A549 (cell line): Measurements from ENCODE around the gene HDLBP.

Experiments used
- BCL3 ChIP-seq: fragments of >200 bp; sonication (Bioruptor Twin); formaldehyde crosslinking; IDR thresholded peaks from 3 replicates; pipeline ENCODE4 v1.6.1; 2016
- CEBPB ChIP-seq, 2 experiments: fragments of >200 bp in 1 of 2; sonication (Bioruptor Twin) in 1 of 2; formaldehyde crosslinking in 1 of 2; IDR thresholded peaks; 2 replicates each; pipeline ENCODE4 v1.6.1; 2012 to 2016
- MAZ ChIP-seq: fragments of 150-350 bp; IDR thresholded peaks from 2 replicates; pipeline ENCODE4 v1.6.1; 2014; ENCODE audit warnings: antibody characterized with exemption, low read depth, low read length, borderline replicate concordance

- TF ChIP-seq BCL3, result no peak
- TF ChIP-seq CEBPB (IDR thresholded peaks at IDR 0.05), result no peak
- TF ChIP-seq MAZ, result no peak
These were observed 100.1 kb downstream of the HDLBP start for GRCh38 chr2:241215421-241215820.
